Measurements from ENCODE around the gene CTF1. TPM values are rescaled to one million over a fixed set of nuclear protein-coding genes. Genes with fewer than 3 reads are reported as not detected.

Gene CTF1
- total and polyA plus RNA-seq, 4 donors, result 0.19 to 0.75 (median 0.35) TPM; not detected in 1

- WGBS, result 85% methylated on average over 5 of the region's 5 CpGs
- Histone ChIP-seq H3K27me3 (ENCODE audit: control insufficient read depth in 4 of 4, insufficient read depth in 4 of 4, low read length in 3 of 4) (no peaks in the 10 kb centered on the region), H3K9me3 (ENCODE audit: control insufficient read depth in 4 of 4, low read length in 3 of 4) (no peaks in the 10 kb centered on the region), H3K9ac (ENCODE audit: low read depth in 1 of 2, low read length in 2 of 2) (peak overlapping the region in 1 of 2 donors; percentile 94), H3K4me3 (ENCODE audit: low read depth in 1 of 3, low read length in 3 of 3) (no peak overlapping the region), H3K27ac (ENCODE audit: low read depth in 1 of 2, low read length in 2 of 2) (no peak overlapping the region), H3K4me1 (ENCODE audit: control insufficient read depth in 4 of 4, insufficient read depth in 4 of 4, low read length in 3 of 4) (peaks cover 8 to 24% (median 13%) of the 10 kb centered on the region in 4 donors), H3K36me3 (ENCODE audit: control insufficient read depth in 4 of 4, insufficient read depth in 3 of 4, low read depth in 1 of 4, low read length in 3 of 4) (peaks cover 0 to 4% (median 1%) of the 10 kb centered on the region in 4 donors)
- no peak for TF ChIP-seq HNF4G (IDR thresholded peaks at IDR 0.05)
- TF ChIP-seq SP1 (IDR thresholded peaks at IDR 0.05), result no peak
- no peak for TF ChIP-seq MAX (IDR thresholded peaks at IDR 0.05)
- no peak for TF ChIP-seq EGR1 (IDR thresholded peaks at IDR 0.05; ENCODE audit: low read depth in 2 of 2)
- no peak for TF ChIP-seq YY1 (IDR thresholded peaks at IDR 0.05)
- TF ChIP-seq CTCF (IDR thresholded peaks at IDR 0.05; ENCODE audit: low read depth, low read length, missing input control), result no peak
- TF ChIP-seq ATF3 (IDR thresholded peaks at IDR 0.05), result no peak
- TF ChIP-seq REST (IDR thresholded peaks at IDR 0.05), result no peak
- TF ChIP-seq RXRA (IDR thresholded peaks at IDR 0.05), result no peak
- no peak for DNase-seq (ENCODE audit: low spot score)
Observed at GRCh38 chr16:30876867-30877266, 19.5 kb upstream of the CTF1 start.

GRCh38 chr16:30882429-30883310 is 13.7 kb upstream of the CTF1 start:
- Histone ChIP-seq H3K27me3 (ENCODE audit: control insufficient read depth in 4 of 4, insufficient read depth in 4 of 4, low read length in 3 of 4) (no peaks in the 10 kb centered on the region), H3K27ac (ENCODE audit: low read depth in 1 of 2, low read length in 2 of 2) (no peak overlapping the region), H3K9ac (ENCODE audit: low read depth in 1 of 2, low read length in 2 of 2) (no peak overlapping the region), H3K9me3 (ENCODE audit: control insufficient read depth in 4 of 4, low read length in 3 of 4) (no peaks in the 10 kb centered on the region), H3K36me3 (ENCODE audit: control insufficient read depth in 4 of 4, insufficient read depth in 3 of 4, low read depth in 1 of 4, low read length in 3 of 4) (peaks cover 0 to 17% (median 9%) of the 10 kb centered on the region in 4 donors), H3K4me3 (ENCODE audit: low read depth in 1 of 3, low read length in 3 of 3) (no peak overlapping the region), H3K4me1 (ENCODE audit: control insufficient read depth in 4 of 4, insufficient read depth in 4 of 4, low read length in 3 of 4) (no peaks in the 10 kb centered on the region)
- no peak for DNase-seq (ENCODE audit: low spot score)
- 86% methylated on average over 4 of the region's 4 CpGs for WGBS
- TF ChIP-seq SP1 (IDR thresholded peaks at IDR 0.05) (no peak), RXRA (IDR thresholded peaks at IDR 0.05) (no peak), HNF4A (conservative IDR thresholded peaks at IDR 0.05) (no peak), GABPA (IDR thresholded peaks at IDR 0.05 in 1 of 2, conservative IDR thresholded peaks at IDR 0.05 in 1 of 2) (no peak), JUND (IDR thresholded peaks at IDR 0.05) (no peak), EGR1 (IDR thresholded peaks at IDR 0.05; ENCODE audit: low read depth in 2 of 2) (no peak), RAD21 (IDR thresholded peaks at IDR 0.05) (no peak), ATF3 (IDR thresholded peaks at IDR 0.05) (no peak), NR2F2 (IDR thresholded peaks at IDR 0.05) (no peak), CTCF (IDR thresholded peaks at IDR 0.05; ENCODE audit: low read depth, low read length, missing input control) (no peak), TAF1 (conservative IDR thresholded peaks at IDR 0.05) (no peak), YY1 (IDR thresholded peaks at IDR 0.05) (no peak), FOXA1 (IDR thresholded peaks at IDR 0.05) (no peak), MAX (IDR thresholded peaks at IDR 0.05) (no peak), ZBTB33 (IDR thresholded peaks at IDR 0.05) (no peak), HNF4G (IDR thresholded peaks at IDR 0.05) (no peak), FOXA2 (IDR thresholded peaks at IDR 0.05) (no peak)
